ENCODE measurements around the gene DYNC1I1. TPM values are rescaled to one million over a fixed set of nuclear protein-coding genes. Genes with fewer than 3 reads are reported as not detected.

The DYNC1I1 gene
- total and polyA plus RNA-seq, 2 of the 4 experiments (the other 2 are of a cell fraction), result under 0.01 to 0.15 TPM

DNA sequence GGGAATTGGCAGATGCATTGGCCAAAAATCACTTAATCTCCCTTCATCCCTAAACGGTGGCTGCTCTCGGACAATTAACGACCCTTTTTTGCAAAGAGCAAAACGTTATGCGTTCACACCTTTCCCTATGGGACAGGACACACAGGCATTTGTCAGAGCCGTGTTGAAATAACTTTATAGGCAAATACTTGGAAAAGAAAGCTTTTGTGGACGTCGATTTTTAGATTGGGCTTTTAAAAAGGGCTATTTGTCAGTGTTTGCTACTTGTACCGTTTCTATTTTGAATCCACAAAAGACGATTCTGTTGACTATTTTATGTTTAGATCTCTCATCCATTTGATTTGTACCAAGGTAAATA is 304.0 kb downstream of the DYNC1I1 start:
- H3K4me3 ChIP-seq (ENCODE audit: insufficient read depth, low read depth, low read length), result peak overlapping the region; percentile 58
- no peaks in the 10 kb centered on the region for H3K9me3 ChIP-seq (ENCODE audit: control insufficient read depth, insufficient read depth, low read length)
- no peaks in the 10 kb centered on the region for H4K20me1 ChIP-seq (ENCODE audit: insufficient read depth, low read length)
- ChIA-PET CTCF (interaction anchor here (0.5 to 3.2 kb wide), 5 partner anchors 14 to 1045 kb away, joined by 3 to 20 read pairs (median 4); no protein-coding TSS in a partner anchor), POLR2A (ENCODE audit: unreplicated experiment) (no interaction called here)
- no peak overlapping the region for H4K5ac ChIP-seq (ENCODE audit: low read depth, low read length)
- H4K8ac ChIP-seq (ENCODE audit: low read depth in 2 of 2, low read length in 2 of 2), result no peak overlapping the region
- H3K79me1 ChIP-seq (ENCODE audit: low read depth in 1 of 2, low read length in 2 of 2), result no peaks in the 10 kb centered on the region
- H2BK5ac ChIP-seq (ENCODE audit: low read depth, low read length, poor library complexity, severe bottlenecking), result no peak overlapping the region
- H3K4me1 ChIP-seq (ENCODE audit: control insufficient read depth, insufficient read depth, low read length), result 0 out of 2 replicates have a peak, but pooled peaks cover 2% of the 10 kb centered on the region
- H3K14ac ChIP-seq (replicated peaks; ENCODE audit: low read depth, low read length), result no peak overlapping the region
- H3K9ac ChIP-seq (ENCODE audit: low read depth, low read length), result no peak overlapping the region
- intact Hi-C loops (cut with micrococcal nuclease) (loop anchor here (2.0 to 10.0 kb wide), 2 partner anchors 244 to 628 kb away; partner anchors contain the start of gene SEM1), in situ Hi-C loops (cut with MboI; ENCODE audit: low sequenced_read_pairs) (loop anchor here (10.0 kb wide), 1 partner anchor 948 kb away; the partner anchor contains the start of gene DLX5), dilution Hi-C loops (cut with HindIII; ENCODE audit: low sequenced_read_pairs, unreplicated experiment) (no loop called here)
- no TSS peak for BruUV-seq (replicated peaks)
- H2AFZ ChIP-seq (replicated peaks; ENCODE audit: low read length, poor library complexity), result peak overlapping the region; percentile 85
- H3K18ac ChIP-seq (ENCODE audit: low read depth, low read length), result no peak overlapping the region
- no peak overlapping the region for H2BK120ac ChIP-seq (ENCODE audit: low read depth, low read length)
- no peak overlapping the region for H2BK20ac ChIP-seq (ENCODE audit: low read depth, low read length)
- H2AK9ac ChIP-seq (replicated peaks; ENCODE audit: low read depth, low read length, poor library complexity), result no peak overlapping the region
- H3K56ac ChIP-seq (ENCODE audit: extremely low read depth, insufficient read depth, low read length), result no peak overlapping the region
- DNase-seq, result no peak
- H3K9me1 ChIP-seq (ENCODE audit: insufficient read depth, low read length), result no peaks in the 10 kb centered on the region
- H2AK5ac ChIP-seq (ENCODE audit: low read depth, low read length), result no peak overlapping the region
- no peak for TF ChIP-seq CEBPB (IDR thresholded peaks at IDR 0.05; ENCODE audit: low read depth, low read length)
- TF ChIP-seq CHD1 (IDR thresholded peaks at IDR 0.05; ENCODE audit: low read depth, low read length), result no peak
- no peak for TF ChIP-seq RAD21 (IDR thresholded peaks at IDR 0.05; ENCODE audit: low read length)
- TF ChIP-seq RFX5 (IDR thresholded peaks at IDR 0.05; ENCODE audit: low read depth, low read length), result no peak
- no peak for TF ChIP-seq NFE2L2 (IDR thresholded peaks at IDR 0.05; ENCODE audit: low read depth, low read length)
- H3K4ac ChIP-seq (ENCODE audit: low read depth, low read length), result no peak overlapping the region
- H3K23ac ChIP-seq (ENCODE audit: low read depth, low read length), result no peak overlapping the region
- H3K27me3 ChIP-seq (ENCODE audit: control insufficient read depth, insufficient read depth, low read length), result peaks cover 9% of the 10 kb centered on the region
- no peaks in the 10 kb centered on the region for H3K36me3 ChIP-seq (ENCODE audit: control insufficient read depth, insufficient read depth, low read length)
- H2BK15ac ChIP-seq (ENCODE audit: low read depth, low read length), result no peak overlapping the region
- ATAC-seq (ENCODE audit: low read depth), result no peak
- H4K91ac ChIP-seq (ENCODE audit: insufficient read depth, low read depth, low read length), result no peak overlapping the region
- H3K27ac ChIP-seq (ENCODE audit: insufficient read depth, low read length), result no peak overlapping the region
- WGBS, 2 experiments (ENCODE audit: extremely low coverage in 2 of 2, insufficient read length in 1 of 2), result no CpG with 5 or more reads among the region's 10 CpGs
- H3K4me2 ChIP-seq (ENCODE audit: low read depth, low read length), result peak overlapping the region; percentile 96
